Ishikawa (cell line): ENCODE results near the gene SHPK.

Source experiments
- CEBPB ChIP-seq: IDR thresholded peaks from 2 replicates; pipeline ENCODE4 v1.6.1; 2012
- CREB1 ChIP-seq: IDR thresholded peaks from 2 replicates; pipeline ENCODE4 v1.6.1; 2012; ENCODE audit warnings: low read depth
- EGR1 ChIP-seq: IDR thresholded peaks from 2 replicates; pipeline ENCODE4 v1.6.1; 2012
- EP300 ChIP-seq: IDR thresholded peaks from 2 replicates; pipeline ENCODE4 v1.6.1; 2012; ENCODE audit warnings: borderline replicate concordance
- FOXM1 ChIP-seq: IDR thresholded peaks from 2 replicates; pipeline ENCODE4 v1.6.1; 2012; ENCODE audit warnings: low read depth, borderline replicate concordance
- NFIC ChIP-seq: IDR thresholded peaks from 2 replicates; pipeline ENCODE4 v1.6.1; 2012
- RAD21 ChIP-seq: IDR thresholded peaks from 2 replicates; pipeline ENCODE4 v1.6.1; 2012; ENCODE audit warnings: low read depth
- TAF1 ChIP-seq: IDR thresholded peaks from 2 replicates; pipeline ENCODE4 v1.6.1; 2012; ENCODE audit warnings: low read depth, mild to moderate bottlenecking
- TCF12 ChIP-seq: IDR thresholded peaks from 2 replicates; pipeline ENCODE4 v1.6.1; 2012; ENCODE audit warnings: low read depth
- TEAD4 ChIP-seq: IDR thresholded peaks from 2 replicates; pipeline ENCODE4 v1.6.1; 2012
- YY1 ChIP-seq: IDR thresholded peaks from 2 replicates; pipeline ENCODE4 v1.6.1; 2012; ENCODE audit warnings: low read depth
- ZBTB7A ChIP-seq: IDR thresholded peaks from 2 replicates; pipeline ENCODE4 v1.6.1; 2012; ENCODE audit warnings: low read depth
- TF ChIP-seq, protein P1 (sequence below): IDR thresholded peaks from 2 replicates; pipeline ENCODE4 v1.6.1; 2012
- TF ChIP-seq, protein P2 (sequence below): IDR thresholded peaks from 2 replicates; pipeline ENCODE4 v1.6.1; 2012; ENCODE audit warnings: low read depth, mild to moderate bottlenecking
- TF ChIP-seq, protein P3 (sequence below): IDR thresholded peaks from 2 replicates; pipeline ENCODE4 v1.6.1; 2012

The SHPK gene

DNA sequence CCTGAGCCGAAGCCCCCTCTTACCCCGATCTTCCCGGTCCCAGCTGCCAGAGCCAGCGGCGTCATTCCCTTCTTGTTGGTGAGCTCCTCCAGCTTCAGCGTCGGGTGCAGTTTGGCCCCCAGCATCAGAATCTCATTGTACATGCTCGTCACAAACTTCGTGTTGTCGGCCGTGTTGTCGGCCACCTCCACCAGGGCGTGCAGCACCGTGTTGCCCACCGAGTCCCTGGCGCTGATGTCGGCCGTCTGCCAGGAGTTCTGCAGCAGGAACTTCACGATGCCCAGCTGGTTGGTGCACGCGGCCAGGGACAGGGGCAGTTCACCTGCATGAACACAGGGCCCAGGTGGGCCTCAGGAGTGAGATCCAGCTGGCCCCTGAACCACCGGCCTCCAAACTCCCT lies 46.3 kb downstream of the SHPK start:
- TF ChIP-seq YY1 (no peak), TEAD4 (no peak), ZBTB7A (no peak), TCF12 (no peak), NFIC (no peak), EGR1 (no peak), RAD21 (no peak), EP300 (no peak), CREB1 (no peak), CEBPB (no peak), TAF1 (no peak), FOXM1 (no peak)
- TF ChIP-seq, protein P1, sequence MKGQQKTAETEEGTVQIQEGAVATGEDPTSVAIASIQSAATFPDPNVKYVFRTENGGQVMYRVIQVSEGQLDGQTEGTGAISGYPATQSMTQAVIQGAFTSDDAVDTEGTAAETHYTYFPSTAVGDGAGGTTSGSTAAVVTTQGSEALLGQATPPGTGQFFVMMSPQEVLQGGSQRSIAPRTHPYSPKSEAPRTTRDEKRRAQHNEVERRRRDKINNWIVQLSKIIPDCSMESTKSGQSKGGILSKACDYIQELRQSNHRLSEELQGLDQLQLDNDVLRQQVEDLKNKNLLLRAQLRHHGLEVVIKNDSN: no peak
- TF ChIP-seq, protein P2, sequence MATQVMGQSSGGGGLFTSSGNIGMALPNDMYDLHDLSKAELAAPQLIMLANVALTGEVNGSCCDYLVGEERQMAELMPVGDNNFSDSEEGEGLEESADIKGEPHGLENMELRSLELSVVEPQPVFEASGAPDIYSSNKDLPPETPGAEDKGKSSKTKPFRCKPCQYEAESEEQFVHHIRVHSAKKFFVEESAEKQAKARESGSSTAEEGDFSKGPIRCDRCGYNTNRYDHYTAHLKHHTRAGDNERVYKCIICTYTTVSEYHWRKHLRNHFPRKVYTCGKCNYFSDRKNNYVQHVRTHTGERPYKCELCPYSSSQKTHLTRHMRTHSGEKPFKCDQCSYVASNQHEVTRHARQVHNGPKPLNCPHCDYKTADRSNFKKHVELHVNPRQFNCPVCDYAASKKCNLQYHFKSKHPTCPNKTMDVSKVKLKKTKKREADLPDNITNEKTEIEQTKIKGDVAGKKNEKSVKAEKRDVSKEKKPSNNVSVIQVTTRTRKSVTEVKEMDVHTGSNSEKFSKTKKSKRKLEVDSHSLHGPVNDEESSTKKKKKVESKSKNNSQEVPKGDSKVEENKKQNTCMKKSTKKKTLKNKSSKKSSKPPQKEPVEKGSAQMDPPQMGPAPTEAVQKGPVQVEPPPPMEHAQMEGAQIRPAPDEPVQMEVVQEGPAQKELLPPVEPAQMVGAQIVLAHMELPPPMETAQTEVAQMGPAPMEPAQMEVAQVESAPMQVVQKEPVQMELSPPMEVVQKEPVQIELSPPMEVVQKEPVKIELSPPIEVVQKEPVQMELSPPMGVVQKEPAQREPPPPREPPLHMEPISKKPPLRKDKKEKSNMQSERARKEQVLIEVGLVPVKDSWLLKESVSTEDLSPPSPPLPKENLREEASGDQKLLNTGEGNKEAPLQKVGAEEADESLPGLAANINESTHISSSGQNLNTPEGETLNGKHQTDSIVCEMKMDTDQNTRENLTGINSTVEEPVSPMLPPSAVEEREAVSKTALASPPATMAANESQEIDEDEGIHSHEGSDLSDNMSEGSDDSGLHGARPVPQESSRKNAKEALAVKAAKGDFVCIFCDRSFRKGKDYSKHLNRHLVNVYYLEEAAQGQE: no peak

DNA sequence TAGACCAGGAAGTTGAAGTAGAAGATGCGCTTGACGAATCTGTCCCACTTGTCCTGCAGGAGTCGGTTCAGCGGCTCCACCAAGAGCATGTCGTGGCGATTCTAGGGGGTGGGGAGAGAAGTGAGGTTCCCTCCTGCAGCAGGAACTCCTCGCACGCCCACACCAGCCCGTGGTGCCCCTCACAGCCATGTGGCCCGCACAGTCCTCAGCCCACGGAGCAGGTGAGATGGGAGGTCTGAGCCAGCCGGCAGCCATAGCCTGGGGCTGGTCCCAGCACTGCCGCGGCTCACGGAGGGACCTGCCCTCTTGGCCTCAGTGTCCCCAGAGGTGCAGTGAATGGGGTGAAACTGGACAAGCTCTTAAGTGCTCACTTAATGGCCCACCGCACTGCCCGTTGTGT lies 50.2 kb downstream of the SHPK start:
- TF ChIP-seq, protein P3, sequence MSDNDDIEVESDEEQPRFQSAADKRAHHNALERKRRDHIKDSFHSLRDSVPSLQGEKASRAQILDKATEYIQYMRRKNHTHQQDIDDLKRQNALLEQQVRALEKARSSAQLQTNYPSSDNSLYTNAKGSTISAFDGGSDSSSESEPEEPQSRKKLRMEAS: no peak
- no peak for TF ChIP-seq ZBTB7A
- TF ChIP-seq, protein P1: no peak
- TF ChIP-seq TAF1: no peak
- TF ChIP-seq CREB1: no peak
- TF ChIP-seq TEAD4: no peak
- no peak for TF ChIP-seq YY1
- no peak for TF ChIP-seq CEBPB
- TF ChIP-seq FOXM1: no peak
- TF ChIP-seq, protein P2: no peak
- TF ChIP-seq RAD21: no peak
- no peak for TF ChIP-seq NFIC
- TF ChIP-seq EP300: no peak
- TF ChIP-seq TCF12: no peak
- TF ChIP-seq EGR1: no peak

DNA sequence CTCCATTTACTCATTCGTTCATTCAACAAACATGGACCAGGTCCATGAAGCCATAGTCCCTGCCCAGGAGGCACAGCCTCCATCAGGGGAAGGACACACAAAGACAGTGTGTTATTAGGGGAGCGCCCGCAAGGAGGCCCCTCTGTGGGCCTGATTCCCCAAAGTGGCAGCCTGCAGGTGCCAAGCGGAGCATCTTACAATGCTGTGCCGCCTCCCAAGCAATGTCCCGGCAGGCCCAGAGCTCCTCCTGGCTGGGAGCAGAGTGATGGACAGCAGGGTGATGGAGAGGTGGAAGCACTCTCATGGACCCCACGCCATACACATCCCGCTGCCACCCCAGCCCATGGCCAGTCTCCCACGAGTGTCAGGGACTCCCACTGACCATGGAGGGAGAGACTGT lies 52.6 kb downstream of the SHPK start:
- TF ChIP-seq RAD21 (no peak), FOXM1 (no peak), NFIC (no peak), TCF12 (no peak), EGR1 (no peak), CREB1 (no peak), ZBTB7A (no peak), YY1 (no peak), CEBPB (no peak)
- TF ChIP-seq, protein P3: no peak
- TF ChIP-seq, protein P1: no peak

DNA sequence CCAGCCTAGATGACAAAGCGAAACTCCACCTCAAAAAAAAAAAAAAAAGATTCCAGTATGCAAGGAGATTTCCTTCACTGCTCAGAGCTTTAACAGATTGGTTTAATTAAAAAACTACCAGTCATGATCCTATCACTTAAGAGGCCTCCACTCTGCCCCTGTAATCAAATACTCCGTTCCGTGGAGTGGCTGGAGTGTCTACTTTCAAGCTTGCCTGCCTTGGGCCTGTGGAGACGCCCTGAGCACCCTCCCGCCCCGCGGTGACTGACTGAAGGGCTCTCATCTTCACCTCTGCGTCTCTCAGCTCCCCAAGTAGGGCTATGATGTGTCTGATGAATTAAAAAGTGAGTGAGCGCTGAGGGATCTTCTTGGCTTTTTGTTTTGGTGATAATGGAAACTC lies 53.1 kb downstream of the SHPK start:
- no peak for TF ChIP-seq TEAD4
- TF ChIP-seq EP300: no peak
- TF ChIP-seq RAD21: no peak
- TF ChIP-seq ZBTB7A: no peak
- no peak for TF ChIP-seq EGR1
- no peak for TF ChIP-seq NFIC
- TF ChIP-seq FOXM1: no peak
- TF ChIP-seq YY1: no peak
- TF ChIP-seq, protein P3: no peak
- TF ChIP-seq CEBPB: no peak

DNA sequence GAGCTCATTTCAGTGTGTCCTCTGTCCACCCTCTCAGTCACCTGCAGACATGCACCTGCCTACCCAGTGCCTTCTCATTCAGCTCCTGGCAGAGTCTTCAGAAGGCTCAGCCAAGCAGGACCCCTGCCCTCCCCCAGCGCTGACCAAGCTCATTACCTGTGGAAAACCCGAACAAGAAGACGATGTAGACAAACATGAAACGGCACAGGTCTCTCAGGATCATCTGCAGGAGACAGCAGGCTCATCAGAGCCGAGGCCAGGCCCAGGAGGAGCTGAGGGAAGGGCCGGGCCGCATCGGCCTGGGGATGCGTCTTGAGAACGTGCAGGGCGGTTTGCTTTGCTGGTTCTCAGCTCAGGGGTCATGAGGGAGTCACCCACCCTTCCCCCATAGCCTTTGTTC lies 59.1 kb downstream of the SHPK start:
- no peak for TF ChIP-seq RAD21
- TF ChIP-seq ZBTB7A: no peak
- TF ChIP-seq NFIC: no peak
- TF ChIP-seq, protein P3: no peak
- TF ChIP-seq CREB1: no peak
- TF ChIP-seq TEAD4: no peak
- TF ChIP-seq FOXM1: no peak
- TF ChIP-seq, protein P1: no peak
- no peak for TF ChIP-seq YY1
- no peak for TF ChIP-seq CEBPB
- TF ChIP-seq, protein P2: no peak
